HEK293 (cell line): ENCODE data around the gene FBXL7.

Experiments used
- CTCF ChIP-seq: fragments of 450-650 bp; formaldehyde crosslinking; IDR thresholded peaks from 2 replicates; pipeline ENCODE4 v1.5.1; 2016; ENCODE audit warnings: missing biosample characterization, missing genetic modification characterization
- GLIS1 ChIP-seq: fragments of 450-650 bp; formaldehyde crosslinking; IDR thresholded peaks from 2 replicates; pipeline ENCODE4 v1.5.1; 2016; ENCODE audit warnings: missing biosample characterization, missing genetic modification characterization
- KLF9 ChIP-seq: fragments of 450-650 bp; formaldehyde crosslinking; IDR thresholded peaks from 2 replicates; pipeline ENCODE4 v1.5.1; 2016; ENCODE audit warnings: missing biosample characterization, missing genetic modification characterization, low read depth
- ZFP41 ChIP-seq: fragments of 450-650 bp; formaldehyde crosslinking; IDR thresholded peaks from 2 replicates; pipeline ENCODE4 v1.5.1; 2016; ENCODE audit warnings: missing biosample characterization, missing genetic modification characterization, borderline replicate concordance
- ZNF274 ChIP-seq, 2 experiments: fragments of 200-500 bp in 1 of 2; fragments of 450-650 bp in 1 of 2; sonication (Bioruptor generic) in 1 of 2; formaldehyde crosslinking in 1 of 2; IDR thresholded peaks; 2 replicates each; pipeline versions ENCODE4 v1.5.1 to v1.6.1; 2014 to 2016; ENCODE audit warnings: borderline replicate concordance in 1 of 2, inconsistent platforms in 1 of 2, low read length in 1 of 2, missing biosample characterization in 1 of 2, missing genetic modification characterization in 1 of 2
- ZNF423 ChIP-seq: fragments of 450-650 bp; formaldehyde crosslinking; IDR thresholded peaks from 2 replicates; pipeline ENCODE4 v1.5.1; 2016; ENCODE audit warnings: missing biosample characterization, missing genetic modification characterization
- TF ChIP-seq, protein P1 (sequence below): fragments of 450-650 bp; formaldehyde crosslinking; IDR thresholded peaks from 2 replicates; pipeline ENCODE4 v1.5.1; 2016; ENCODE audit warnings: missing biosample characterization, missing genetic modification characterization
- TF ChIP-seq, protein P2 (sequence below): fragments of 450-650 bp; formaldehyde crosslinking; IDR thresholded peaks from 2 replicates; pipeline ENCODE4 v1.5.1; 2016; ENCODE audit warnings: missing biosample characterization, missing genetic modification characterization

- TF ChIP-seq ZNF423 (tag by site-specific recombination) = no peak
- TF ChIP-seq CTCF = no peak
- TF ChIP-seq GLIS1 (tag by site-specific recombination) = no peak
- TF ChIP-seq, protein P1, sequence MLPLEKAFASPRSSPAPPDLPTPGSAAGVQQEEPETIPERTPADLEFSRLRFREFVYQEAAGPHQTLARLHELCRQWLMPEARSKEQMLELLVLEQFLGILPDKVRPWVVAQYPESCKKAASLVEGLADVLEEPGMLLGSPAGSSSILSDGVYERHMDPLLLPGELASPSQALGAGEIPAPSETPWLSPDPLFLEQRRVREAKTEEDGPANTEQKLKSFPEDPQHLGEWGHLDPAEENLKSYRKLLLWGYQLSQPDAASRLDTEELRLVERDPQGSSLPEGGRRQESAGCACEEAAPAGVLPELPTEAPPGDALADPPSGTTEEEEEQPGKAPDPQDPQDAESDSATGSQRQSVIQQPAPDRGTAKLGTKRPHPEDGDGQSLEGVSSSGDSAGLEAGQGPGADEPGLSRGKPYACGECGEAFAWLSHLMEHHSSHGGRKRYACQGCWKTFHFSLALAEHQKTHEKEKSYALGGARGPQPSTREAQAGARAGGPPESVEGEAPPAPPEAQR (tag by site-specific recombination) = no peak
- TF ChIP-seq ZFP41 (tag by site-specific recombination) = no peak
- no peak for TF ChIP-seq KLF9 (tag by site-specific recombination)
- no peak for TF ChIP-seq ZNF274 (IDR thresholded peaks at IDR 0.05; ENCODE audit: low read length)
- TF ChIP-seq ZNF274 (tag by site-specific recombination; IDR thresholded peaks at IDR 0.05; ENCODE audit: borderline replicate concordance) = no peak
- TF ChIP-seq, protein P2, sequence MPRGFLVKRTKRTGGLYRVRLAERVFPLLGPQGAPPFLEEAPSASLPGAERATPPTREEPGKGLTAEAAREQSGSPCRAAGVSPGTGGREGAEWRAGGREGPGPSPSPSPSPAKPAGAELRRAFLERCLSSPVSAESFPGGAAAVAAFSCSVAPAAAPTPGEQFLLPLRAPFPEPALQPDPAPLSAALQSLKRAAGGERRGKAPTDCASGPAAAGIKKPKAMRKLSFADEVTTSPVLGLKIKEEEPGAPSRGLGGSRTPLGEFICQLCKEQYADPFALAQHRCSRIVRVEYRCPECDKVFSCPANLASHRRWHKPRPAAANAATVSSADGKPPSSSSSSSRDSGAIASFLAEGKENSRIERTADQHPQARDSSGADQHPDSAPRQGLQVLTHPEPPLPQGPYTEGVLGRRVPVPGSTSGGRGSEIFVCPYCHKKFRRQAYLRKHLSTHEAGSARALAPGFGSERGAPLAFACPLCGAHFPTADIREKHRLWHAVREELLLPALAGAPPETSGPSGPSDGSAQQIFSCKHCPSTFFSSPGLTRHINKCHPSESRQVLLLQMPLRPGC (tag by site-specific recombination) = no peak
Measured at GRCh38 chr5:15645381-15646160, 145.6 kb downstream of the FBXL7 start.
